GM12872 (cell line): ENCODE measurements around the gene RNF175.

Experiments used
- CTCF ChIP-seq: IDR thresholded peaks from 3 replicates; pipeline ENCODE4 v1.5.1; 2011; ENCODE audit warnings: low read depth, mild to moderate bottlenecking, low read length, moderate library complexity; ENCODE audit not compliant: insufficient read depth

RNF175 gene

GRCh38 chr4:153705743-153706468 lies 53.9 kb downstream of the RNF175 start:
- TF ChIP-seq CTCF: no peak

- TF ChIP-seq CTCF: no peak
Measured at GRCh38 chr4:153704522-153704921, 55.3 kb downstream of the RNF175 start.

- no peak for TF ChIP-seq CTCF
Measured at GRCh38 chr4:153684971-153685371, 74.9 kb downstream of the RNF175 start.

- TF ChIP-seq CTCF: no peak
Measured at GRCh38 chr4:153684182-153684970, 75.4 kb downstream of the RNF175 start, which contains the start of gene TLR2. TSS of gene TLR2 (plus strand) at chr4:153684280. CDS start at chr4:153702908, 18,628 bp downstream.

GRCh38 chr4:153683763-153684181 lies 76.1 kb downstream of the RNF175 start:
- TF ChIP-seq CTCF: no peak

- TF ChIP-seq CTCF: no peak
Measured at GRCh38 chr4:153679486-153679885, 80.3 kb downstream of the RNF175 start.

GRCh38 chr4:153676984-153677383 lies 82.8 kb downstream of the RNF175 start:
- no peak for TF ChIP-seq CTCF
